ENCODE data around the gene CIROP. TPM values are rescaled to one million over a fixed set of nuclear protein-coding genes. Genes with fewer than 3 reads are reported as not detected.

The CIROP gene
- total and polyA plus RNA-seq, 4 donors = not detected

GRCh38 chr14:23137192-23137812 is 32.5 kb upstream of the CIROP start:
- TF ChIP-seq, protein P1, sequence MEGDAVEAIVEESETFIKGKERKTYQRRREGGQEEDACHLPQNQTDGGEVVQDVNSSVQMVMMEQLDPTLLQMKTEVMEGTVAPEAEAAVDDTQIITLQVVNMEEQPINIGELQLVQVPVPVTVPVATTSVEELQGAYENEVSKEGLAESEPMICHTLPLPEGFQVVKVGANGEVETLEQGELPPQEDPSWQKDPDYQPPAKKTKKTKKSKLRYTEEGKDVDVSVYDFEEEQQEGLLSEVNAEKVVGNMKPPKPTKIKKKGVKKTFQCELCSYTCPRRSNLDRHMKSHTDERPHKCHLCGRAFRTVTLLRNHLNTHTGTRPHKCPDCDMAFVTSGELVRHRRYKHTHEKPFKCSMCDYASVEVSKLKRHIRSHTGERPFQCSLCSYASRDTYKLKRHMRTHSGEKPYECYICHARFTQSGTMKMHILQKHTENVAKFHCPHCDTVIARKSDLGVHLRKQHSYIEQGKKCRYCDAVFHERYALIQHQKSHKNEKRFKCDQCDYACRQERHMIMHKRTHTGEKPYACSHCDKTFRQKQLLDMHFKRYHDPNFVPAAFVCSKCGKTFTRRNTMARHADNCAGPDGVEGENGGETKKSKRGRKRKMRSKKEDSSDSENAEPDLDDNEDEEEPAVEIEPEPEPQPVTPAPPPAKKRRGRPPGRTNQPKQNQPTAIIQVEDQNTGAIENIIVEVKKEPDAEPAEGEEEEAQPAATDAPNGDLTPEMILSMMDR (IDR thresholded peaks at IDR 0.05; ENCODE audit: control extremely low read depth, extremely low read depth) = no peak
- 71 to 93% methylated on average over 11 of the region's 11 CpGs for WGBS, 2 donors
- Histone ChIP-seq H3K4me1 (ENCODE audit: control insufficient read depth in 5 of 5, insufficient read depth in 5 of 5, low read length in 5 of 5) (peaks cover 0 to 6% (median 1%) of the 10 kb centered on the region in 5 donors), H3K9ac (ENCODE audit: insufficient read depth in 1 of 2, low read length in 2 of 2) (no peak overlapping the region), H3K27me3 (ENCODE audit: control insufficient read depth in 3 of 3, insufficient read depth in 3 of 3, low read length in 2 of 3) (no peaks in the 10 kb centered on the region), H3K27ac (ENCODE audit: low read depth in 1 of 2, low read length in 1 of 2) (peak overlapping the region in 1 of 2 donors; percentile 63), H3K4me3 (no peak overlapping the region), H3K36me3 (ENCODE audit: control insufficient read depth in 4 of 4, insufficient read depth in 4 of 4, low read length in 4 of 4) (peaks cover 0 to 37% (median 19%) of the 10 kb centered on the region in 4 donors), H3K9me3 (ENCODE audit: control insufficient read depth in 4 of 4, insufficient read depth in 3 of 4, low read length in 3 of 4) (no peaks in the 10 kb centered on the region)
- ATAC-seq (ENCODE audit: insufficient read depth, low FRiP score) (no peak), DNase-seq (peak; percentile 37 to 69 (median 51))

- no peaks in the 10 kb centered on the region for H3K9me3 ChIP-seq (ENCODE audit: control insufficient read depth in 4 of 4, insufficient read depth in 3 of 4, low read length in 3 of 4)
- peaks cover 0 to 6% (median 0%) of the 10 kb centered on the region in 5 donors for H3K4me1 ChIP-seq (ENCODE audit: control insufficient read depth in 5 of 5, insufficient read depth in 5 of 5, low read length in 5 of 5)
- H3K9ac ChIP-seq (ENCODE audit: insufficient read depth in 1 of 2, low read length in 2 of 2) = no peak overlapping the region
- no peak for ATAC-seq (ENCODE audit: insufficient read depth, low FRiP score)
- H3K27me3 ChIP-seq (ENCODE audit: control insufficient read depth in 3 of 3, insufficient read depth in 3 of 3, low read length in 2 of 3) = no peaks in the 10 kb centered on the region
- whole genome bisulfite sequencing, 2 donors = 85 to 87% methylated on average over 16 of the region's 16 CpGs
- H3K27ac ChIP-seq (ENCODE audit: low read depth in 1 of 2, low read length in 1 of 2) = no peak overlapping the region
- TF ChIP-seq, protein P1 (IDR thresholded peaks at IDR 0.05; ENCODE audit: control extremely low read depth, extremely low read depth) = no peak
- H3K4me3 ChIP-seq = no peak overlapping the region
- peaks cover 0 to 40% (median 19%) of the 10 kb centered on the region in 4 donors for H3K36me3 ChIP-seq (ENCODE audit: control insufficient read depth in 4 of 4, insufficient read depth in 4 of 4, low read length in 4 of 4)
- no peak for DNase-seq
Measured at GRCh38 chr14:23136566-23137133, 31.9 kb upstream of the CIROP start.

DNA sequence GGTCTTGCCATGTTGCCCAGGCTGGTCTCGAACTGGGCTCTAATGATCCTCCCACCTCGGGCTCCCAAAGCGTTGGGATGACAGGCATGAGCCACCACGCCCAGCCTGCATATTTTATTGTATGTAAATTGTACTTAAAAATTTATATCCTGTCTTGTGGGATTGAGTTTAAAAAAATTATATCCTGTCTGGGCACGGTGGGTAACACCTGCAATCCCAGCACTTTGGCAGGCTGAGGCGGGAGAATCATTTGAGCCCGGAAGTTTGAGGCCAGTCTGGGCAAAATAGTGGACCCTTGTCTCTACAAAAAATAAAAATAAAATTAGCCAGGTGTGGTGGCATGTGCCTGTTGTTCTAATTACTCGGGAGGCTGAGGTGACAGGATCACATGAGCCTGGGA is 28.2 kb upstream of the CIROP start:
- 71 to 81% methylated on average over 8 of the region's 8 CpGs for WGBS, 2 donors
- H3K4me3 ChIP-seq = no peak overlapping the region
- ATAC-seq (ENCODE audit: insufficient read depth, low FRiP score) (no peak), DNase-seq (no peak)
- peaks cover 0 to 6% (median 0%) of the 10 kb centered on the region in 5 donors for H3K4me1 ChIP-seq (ENCODE audit: control insufficient read depth in 5 of 5, insufficient read depth in 5 of 5, low read length in 5 of 5)
- no peaks in the 10 kb centered on the region for H3K27me3 ChIP-seq (ENCODE audit: control insufficient read depth in 3 of 3, insufficient read depth in 3 of 3, low read length in 2 of 3)
- H3K9ac ChIP-seq (ENCODE audit: insufficient read depth in 1 of 2, low read length in 2 of 2) = no peak overlapping the region
- H3K9me3 ChIP-seq (ENCODE audit: control insufficient read depth in 4 of 4, insufficient read depth in 3 of 4, low read length in 3 of 4) = no peaks in the 10 kb centered on the region
- TF ChIP-seq, protein P1 (IDR thresholded peaks at IDR 0.05; ENCODE audit: control extremely low read depth, extremely low read depth) = no peak
- H3K27ac ChIP-seq (ENCODE audit: low read depth in 1 of 2, low read length in 1 of 2) = no peak overlapping the region
- H3K36me3 ChIP-seq (ENCODE audit: control insufficient read depth in 4 of 4, insufficient read depth in 4 of 4, low read length in 4 of 4) = peaks cover 0 to 48% (median 20%) of the 10 kb centered on the region in 4 donors
